Activated naive CD4-positive, alpha-beta T cell treated with anti-CD3 and anti-CD28 coated beads, Interleukin-2, amount 10 ng/mL, durations not matched to agents 7 days and 5 days (primary cell): Measurements from ENCODE around the gene MYO5B.
"Not testable (repeated sequence)": the region's sequence is repeated elsewhere in the genome, so short reads cannot be mapped to it uniquely, and the experiment has no call there.

Experiments
- CTCF ChIA-PET: fragments of 350-600 bp; sonication (Branson Sonifier 250); formaldehyde crosslinking; loops from one replicate; lab custom pipeline; 2021; ENCODE audit warnings: antibody characterized with exemption; lab: Charles Lee
- DNase-seq: peaks from one replicate; pipeline ENCODE4 v3.0.0-alpha.2; 2020
- H3K27ac Mint-ChIP-seq: one replicate; pipeline ENCODE4 v1.8.0; 2021; ENCODE audit warnings: mild to moderate bottlenecking, moderate library complexity, mixed read lengths
- H3K27me3 Mint-ChIP-seq: one replicate; pipeline ENCODE4 v1.8.0; 2021; ENCODE audit warnings: mild to moderate bottlenecking, mixed read lengths
- H3K36me3 Mint-ChIP-seq: one replicate; pipeline ENCODE4 v1.8.0; 2021; ENCODE audit warnings: mixed read lengths
- H3K4me1 Mint-ChIP-seq: one replicate; pipeline ENCODE4 v1.8.0; 2021; ENCODE audit warnings: mixed read lengths
- H3K4me3 Mint-ChIP-seq: one replicate; pipeline ENCODE4 v1.8.0; 2021; ENCODE audit warnings: mild to moderate bottlenecking, moderate library complexity, mixed read lengths
- H3K9me3 Mint-ChIP-seq: one replicate; pipeline ENCODE4 v1.8.0; 2021; ENCODE audit warnings: mixed read lengths

MYO5B gene

DNA sequence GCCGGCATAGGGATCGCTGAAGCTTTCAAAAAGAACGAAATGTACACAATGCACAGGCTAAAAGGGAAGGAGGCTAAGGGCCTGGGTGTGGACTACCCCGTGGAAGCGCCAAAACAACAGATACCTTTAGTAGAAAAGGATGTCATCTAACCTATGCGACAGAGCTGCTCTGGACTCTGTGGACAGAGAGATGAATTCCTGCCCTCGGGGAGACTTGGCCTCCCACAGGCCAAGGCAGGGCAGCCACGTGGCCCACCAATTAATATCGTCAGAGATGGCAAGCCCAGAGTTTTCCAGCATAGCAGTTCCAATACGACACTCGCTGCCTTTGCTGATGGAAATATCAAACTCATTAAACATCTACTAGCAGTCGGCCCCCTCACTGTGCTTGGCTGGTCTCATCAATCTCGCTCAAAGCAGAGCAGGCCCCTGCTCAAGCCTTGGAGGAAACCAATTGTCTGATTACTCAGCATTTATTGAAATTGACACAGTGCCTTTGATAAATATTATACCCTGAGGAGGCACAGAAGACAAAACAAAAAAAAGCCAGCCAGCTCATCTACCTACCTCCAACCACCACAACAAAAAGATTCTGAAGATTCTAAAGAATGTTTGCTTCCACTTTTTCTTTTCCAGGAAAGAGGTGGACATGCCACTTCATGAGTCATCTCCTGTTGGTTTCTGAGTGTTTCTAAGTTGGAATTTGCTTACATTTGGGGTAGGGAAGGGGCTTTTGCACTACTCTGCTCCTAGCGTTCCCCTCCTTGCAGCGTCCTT, 302.6 kb downstream of the MYO5B start:
- Mint-ChIP-seq H3K4me1 (peaks cover 8% of the 10 kb centered on the region), H3K4me3 (no peak overlapping the region), H3K9me3 (no peaks in the 10 kb centered on the region), H3K27me3 (peaks cover 26% of the 10 kb centered on the region), H3K27ac (no peak overlapping the region), H3K36me3 (no peaks in the 10 kb centered on the region)
- CTCF ChIA-PET, result no interaction called here
- no peak for DNase-seq

DNA sequence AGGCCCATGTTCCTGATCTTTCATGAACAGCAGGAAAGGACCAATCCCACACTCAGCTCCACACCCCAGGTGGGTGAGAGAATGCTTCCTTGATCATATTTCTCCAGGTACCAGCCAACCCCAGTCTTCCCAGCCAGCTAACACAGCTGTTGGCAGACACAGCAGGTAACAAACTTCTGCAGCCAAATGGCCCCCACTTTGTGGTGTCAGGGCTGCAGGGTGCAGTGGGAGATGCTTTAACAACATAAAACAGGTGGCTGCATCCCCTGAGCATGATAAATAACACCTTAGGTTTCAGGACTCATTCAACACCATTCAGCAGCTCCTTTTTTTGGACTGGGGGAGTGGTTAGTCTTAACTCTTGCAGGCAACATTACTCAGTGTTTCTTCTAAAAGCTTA, 304.9 kb downstream of the MYO5B start:
- CTCF ChIA-PET, result interaction anchor here (1.3 kb wide), 1 partner anchor 8 kb away, joined by 3 read pairs; no protein-coding TSS in a partner anchor
- DNase-seq, result no peak
- no peak overlapping the region for H3K4me3 Mint-ChIP-seq
- no peaks in the 10 kb centered on the region for H3K36me3 Mint-ChIP-seq
- no peaks in the 10 kb centered on the region for H3K9me3 Mint-ChIP-seq
- H3K27ac Mint-ChIP-seq, result no peak overlapping the region
- peaks cover 21% of the 10 kb centered on the region for H3K27me3 Mint-ChIP-seq
- H3K4me1 Mint-ChIP-seq, result peaks cover 8% of the 10 kb centered on the region

DNA sequence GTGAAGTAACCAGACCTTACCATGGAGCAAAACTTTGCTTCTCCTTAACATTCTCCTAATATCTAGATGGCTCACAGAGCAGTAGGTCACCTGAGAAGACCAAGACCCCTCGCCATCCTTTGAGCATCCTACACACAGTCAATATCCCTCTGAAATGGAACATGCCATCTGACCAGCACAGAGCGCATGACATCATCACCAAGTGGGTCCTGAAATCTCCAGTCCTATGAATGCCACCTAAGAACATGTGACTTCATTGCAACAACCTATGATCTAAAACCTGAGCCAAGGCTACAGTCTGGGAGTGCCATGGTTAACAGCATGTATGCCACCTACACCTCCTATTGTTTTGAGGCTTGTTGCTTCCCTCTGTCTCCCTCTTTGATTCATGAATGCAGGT, 305.4 kb downstream of the MYO5B start:
- H3K4me3 Mint-ChIP-seq, DNase-seq, H3K4me1 Mint-ChIP-seq, H3K36me3 Mint-ChIP-seq, H3K27ac Mint-ChIP-seq, H3K9me3 Mint-ChIP-seq: not testable (repeated sequence)
- H3K27me3 Mint-ChIP-seq, result peaks cover 21% of the 10 kb centered on the region
- CTCF ChIA-PET, result interaction anchor here (1.3 kb wide), 1 partner anchor 9 kb away, joined by 3 read pairs; no protein-coding TSS in a partner anchor

DNA sequence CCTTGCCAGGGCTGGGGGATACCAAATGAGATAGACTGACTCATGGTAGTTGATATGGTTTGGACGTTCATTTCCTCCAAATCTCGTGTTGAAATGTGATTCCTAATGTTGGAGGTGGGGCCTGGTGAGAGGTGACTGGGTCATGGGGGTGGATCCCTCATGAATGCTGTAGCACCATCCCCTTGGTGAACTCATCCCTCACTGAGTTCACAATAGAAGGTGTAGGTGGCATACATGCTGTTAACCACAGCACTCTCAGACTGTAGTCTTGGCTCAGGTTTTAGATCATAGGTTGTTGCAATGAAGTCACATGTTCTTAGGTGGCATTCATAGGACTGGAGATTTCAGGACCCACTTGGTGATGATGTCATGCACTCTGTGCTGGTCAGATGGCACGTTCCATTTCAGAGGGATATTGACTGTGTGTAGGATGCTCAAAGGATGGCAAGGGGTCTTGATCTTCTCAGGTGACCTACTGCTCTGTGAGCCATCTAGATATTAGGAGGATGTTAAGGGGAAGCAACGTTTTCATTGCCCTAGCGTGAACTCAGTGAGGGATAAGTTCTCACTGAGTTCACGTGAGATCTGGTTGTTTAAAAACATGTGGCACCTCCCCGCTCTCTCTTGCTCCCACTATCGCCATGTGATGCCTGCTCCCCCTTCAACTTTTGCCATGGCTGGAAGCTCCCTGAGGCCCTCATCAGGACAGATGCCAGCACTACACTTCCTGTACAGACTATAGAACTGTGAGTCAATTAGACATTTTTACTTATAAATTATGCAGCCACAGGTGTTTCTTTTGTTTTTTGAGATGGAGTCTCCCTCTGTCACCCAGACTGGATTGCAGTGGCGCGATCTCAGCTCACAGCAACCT, 307.8 kb downstream of the MYO5B start:
- DNase-seq, result no peak
- CTCF ChIA-PET, result interaction anchor here (0.6 kb wide), 1 partner anchor 138 kb away, joined by 3 read pairs; no protein-coding TSS in a partner anchor
- Mint-ChIP-seq H3K27ac (no peak overlapping the region), H3K4me3 (no peak overlapping the region), H3K9me3 (no peaks in the 10 kb centered on the region), H3K27me3 (peaks cover 21% of the 10 kb centered on the region), H3K36me3 (no peaks in the 10 kb centered on the region), H3K4me1 (peaks cover under 1% of the 10 kb centered on the region)

DNA sequence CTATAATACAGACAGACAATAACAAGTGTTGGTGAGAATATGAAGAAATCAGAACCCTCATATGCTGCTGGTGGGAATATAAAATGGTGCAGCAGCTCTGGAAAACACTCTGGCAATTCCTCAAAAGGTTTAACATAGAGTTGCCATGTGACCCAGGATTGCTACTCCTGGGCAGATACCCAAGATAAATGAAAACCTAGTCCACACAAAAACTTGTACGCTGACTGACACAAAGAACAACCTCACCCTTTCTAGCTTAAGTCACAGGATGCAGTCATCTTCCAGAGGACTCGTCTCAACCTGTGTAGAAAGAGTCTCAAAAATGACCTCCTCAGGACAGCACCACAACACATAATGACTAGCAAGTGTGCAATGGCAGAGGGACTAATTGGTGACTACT, 310.0 kb downstream of the MYO5B start:
- Mint-ChIP-seq H3K4me3 (no peak overlapping the region), H3K4me1 (no peaks in the 10 kb centered on the region), H3K27ac (no peak overlapping the region), H3K36me3 (no peaks in the 10 kb centered on the region), H3K9me3 (no peaks in the 10 kb centered on the region), H3K27me3 (peaks cover 14% of the 10 kb centered on the region)
- CTCF ChIA-PET, result no interaction called here
- no peak for DNase-seq

DNA sequence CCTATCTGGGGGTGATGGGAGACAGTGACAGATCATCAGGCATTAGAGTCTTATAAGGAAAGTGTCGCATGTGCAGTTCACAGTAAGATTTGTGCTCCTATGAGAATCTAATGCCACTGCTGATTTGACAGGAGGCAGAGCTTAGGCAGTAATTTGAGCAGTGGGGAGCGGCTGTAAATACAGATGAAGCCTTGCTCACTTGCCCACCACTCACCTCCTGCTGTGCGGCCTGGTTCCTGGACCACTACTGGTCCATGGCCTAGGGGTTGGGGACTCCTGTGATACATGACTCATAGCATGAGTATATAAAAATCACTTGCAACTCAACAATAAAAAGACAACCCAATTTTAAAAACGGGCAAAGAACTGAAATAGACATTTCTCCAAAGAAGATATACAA, 310.5 kb downstream of the MYO5B start:
- Mint-ChIP-seq H3K27me3 (peaks cover 16% of the 10 kb centered on the region), H3K27ac (no peak overlapping the region), H3K9me3 (no peaks in the 10 kb centered on the region), H3K4me3 (no peak overlapping the region), H3K36me3 (no peaks in the 10 kb centered on the region), H3K4me1 (no peaks in the 10 kb centered on the region)
- CTCF ChIA-PET, result no interaction called here
- no peak for DNase-seq

DNA sequence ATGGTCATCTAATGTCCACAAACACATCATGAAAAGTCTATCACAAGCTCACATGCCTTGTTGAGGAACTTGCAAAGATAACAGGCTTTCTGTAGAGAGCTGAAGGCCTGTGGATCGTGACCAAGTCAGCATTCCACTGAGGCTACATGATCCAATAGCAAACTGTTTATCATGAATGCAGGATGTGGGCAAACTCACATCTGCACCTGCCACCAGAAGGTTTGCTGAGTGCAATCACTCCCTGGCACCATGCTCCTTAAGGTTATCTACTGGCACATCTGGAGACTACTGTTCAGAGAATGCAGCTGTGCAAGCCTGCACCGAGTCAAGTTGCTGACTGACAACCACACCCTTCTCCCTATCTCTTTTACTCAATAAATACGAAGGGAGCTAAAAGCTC, 314.3 kb downstream of the MYO5B start:
- Mint-ChIP-seq H3K36me3 (no peaks in the 10 kb centered on the region), H3K4me3 (no peak overlapping the region), H3K9me3 (no peaks in the 10 kb centered on the region), H3K27me3 (peaks cover 25% of the 10 kb centered on the region), H3K27ac (no peak overlapping the region), H3K4me1 (no peaks in the 10 kb centered on the region)
- no peak for DNase-seq
- CTCF ChIA-PET, result interaction anchor here (1.5 kb wide), 1 partner anchor 14 kb away, joined by 5 read pairs; no protein-coding TSS in a partner anchor

DNA sequence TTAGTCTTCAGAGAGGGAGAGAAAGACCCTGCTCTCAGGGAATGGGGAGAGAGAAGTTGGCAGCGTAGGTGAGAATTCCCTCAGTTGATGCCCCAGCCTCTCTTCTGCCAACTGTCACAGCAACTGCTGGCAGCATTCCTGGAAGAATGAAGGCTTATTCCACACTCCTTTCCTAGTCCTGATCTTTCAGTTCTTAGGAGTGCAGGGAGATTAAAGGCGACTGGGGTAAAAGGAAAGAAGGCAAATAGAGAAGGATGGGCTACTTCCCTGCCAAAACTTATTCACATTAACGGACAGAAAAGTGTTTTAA, 315.7 kb downstream of the MYO5B start:
- H3K9me3 Mint-ChIP-seq, result no peaks in the 10 kb centered on the region
- peaks cover 27% of the 10 kb centered on the region for H3K27me3 Mint-ChIP-seq
- H3K4me3 Mint-ChIP-seq, result no peak overlapping the region
- CTCF ChIA-PET, result no interaction called here
- H3K4me1 Mint-ChIP-seq, result no peaks in the 10 kb centered on the region
- DNase-seq, result no peak
- no peaks in the 10 kb centered on the region for H3K36me3 Mint-ChIP-seq
- no peak overlapping the region for H3K27ac Mint-ChIP-seq

DNA sequence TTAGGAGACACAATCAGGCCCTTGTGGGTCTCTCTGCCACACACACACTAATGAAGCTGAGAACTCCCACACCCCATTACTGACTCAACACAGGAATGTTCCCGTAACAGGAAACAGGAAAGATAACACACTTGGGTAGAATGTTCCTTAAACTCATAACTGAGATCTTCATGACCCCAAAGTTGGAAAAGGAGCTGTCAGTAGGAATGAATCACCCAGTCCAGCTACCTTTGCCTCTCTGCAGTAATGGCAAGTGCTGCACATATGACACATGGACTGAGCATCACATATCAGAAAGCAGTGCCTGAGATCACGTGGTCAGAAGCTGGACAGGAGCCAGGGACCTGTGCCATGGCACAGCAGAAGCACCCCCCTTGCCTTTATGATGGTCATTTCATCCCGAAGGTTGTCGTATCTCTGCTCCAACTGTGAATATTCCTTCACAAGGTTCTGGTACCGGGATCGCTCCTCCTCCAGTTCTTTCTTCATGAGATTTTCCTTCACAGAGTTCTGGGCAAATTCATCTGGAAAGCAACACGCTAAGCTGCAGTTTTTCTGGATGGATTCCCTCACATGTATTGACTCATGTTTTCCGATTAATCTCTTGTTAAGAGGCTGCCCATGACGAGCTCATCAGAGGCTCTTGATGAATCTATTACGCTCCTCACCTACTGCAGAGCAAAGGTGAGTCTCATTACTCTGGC, 316.2 kb downstream of the MYO5B start:
- CTCF ChIA-PET, result interaction anchor here (0.6 kb wide), 1 partner anchor 17 kb away, joined by 3 read pairs; no protein-coding TSS in a partner anchor
- Mint-ChIP-seq H3K9me3 (no peaks in the 10 kb centered on the region), H3K27me3 (peaks cover 27% of the 10 kb centered on the region), H3K4me1 (no peaks in the 10 kb centered on the region), H3K27ac (no peak overlapping the region), H3K4me3 (no peak overlapping the region), H3K36me3 (no peaks in the 10 kb centered on the region)
- DNase-seq, result no peak

DNA sequence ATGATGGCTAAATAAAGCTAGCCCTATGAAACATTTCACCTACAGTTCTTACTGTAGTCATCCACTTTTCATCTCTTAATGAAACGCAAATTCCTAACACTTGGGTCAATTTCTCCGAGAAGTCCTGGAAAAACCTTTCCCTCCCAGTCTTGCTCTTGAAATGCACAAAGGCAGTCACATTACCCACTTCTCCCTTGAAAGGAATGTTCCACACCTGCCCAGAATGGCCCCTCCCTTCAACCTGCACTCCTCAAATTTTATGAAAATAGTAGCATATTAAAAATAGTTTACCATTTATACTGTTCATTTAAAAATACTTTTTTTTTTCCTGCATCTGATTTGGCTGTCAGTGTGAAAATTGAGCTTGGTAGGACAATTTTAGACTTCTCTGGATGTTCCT, 316.9 kb downstream of the MYO5B start:
- Mint-ChIP-seq H3K27ac (no peak overlapping the region), H3K4me1 (no peaks in the 10 kb centered on the region), H3K4me3 (no peak overlapping the region), H3K9me3 (no peaks in the 10 kb centered on the region), H3K36me3 (no peaks in the 10 kb centered on the region), H3K27me3 (peaks cover 27% of the 10 kb centered on the region)
- DNase-seq, result no peak
- CTCF ChIA-PET, result interaction anchor here (0.6 to 0.9 kb wide), 2 partner anchors 16 kb away, joined by 3 read pairs; no protein-coding TSS in a partner anchor

DNA sequence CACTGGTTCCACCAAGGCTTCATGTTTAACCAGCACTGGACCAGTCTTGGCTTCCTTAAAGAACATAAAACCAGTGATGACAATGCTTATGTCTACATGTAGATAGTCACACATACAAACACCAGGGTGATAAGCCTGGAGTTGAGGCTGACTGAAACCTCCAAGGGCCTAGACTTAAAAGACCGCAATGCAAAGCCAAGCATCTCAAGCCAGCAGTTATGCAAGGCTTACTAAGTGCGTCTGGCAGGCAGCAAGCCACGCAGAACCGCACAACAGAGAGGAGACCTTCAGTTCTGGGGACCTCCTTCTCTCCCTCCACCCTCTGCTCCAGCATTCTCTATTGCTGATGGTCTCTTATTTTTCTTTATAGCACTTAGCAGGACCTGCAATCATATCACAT, 318.4 kb downstream of the MYO5B start:
- Mint-ChIP-seq H3K4me1 (no peaks in the 10 kb centered on the region), H3K9me3 (no peaks in the 10 kb centered on the region), H3K27me3 (peaks cover 34% of the 10 kb centered on the region), H3K36me3 (no peaks in the 10 kb centered on the region), H3K27ac (no peak overlapping the region), H3K4me3 (no peak overlapping the region)
- CTCF ChIA-PET, result no interaction called here
- DNase-seq, result no peak

DNA sequence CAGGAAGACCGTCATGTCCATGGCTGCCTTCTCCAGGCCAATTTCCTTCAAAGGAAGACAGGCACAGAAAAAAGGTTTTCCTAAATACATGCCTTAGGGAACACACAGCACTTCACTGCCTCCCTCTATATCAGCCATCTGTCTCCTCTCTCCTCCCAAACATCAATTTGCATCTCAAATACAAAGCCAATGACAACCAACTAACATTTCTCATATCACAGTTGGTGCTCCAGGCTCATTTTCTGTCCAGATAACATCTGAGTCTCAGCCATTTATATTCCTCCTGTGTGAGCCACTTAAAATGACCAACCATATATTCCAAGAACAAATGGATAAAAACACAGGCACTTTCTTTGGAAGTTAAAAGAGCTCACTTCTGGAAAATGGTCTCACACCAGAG, 319.2 kb downstream of the MYO5B start:
- CTCF ChIA-PET, result no interaction called here
- H3K27ac Mint-ChIP-seq, result no peak overlapping the region
- peaks cover 32% of the 10 kb centered on the region for H3K27me3 Mint-ChIP-seq

DNA sequence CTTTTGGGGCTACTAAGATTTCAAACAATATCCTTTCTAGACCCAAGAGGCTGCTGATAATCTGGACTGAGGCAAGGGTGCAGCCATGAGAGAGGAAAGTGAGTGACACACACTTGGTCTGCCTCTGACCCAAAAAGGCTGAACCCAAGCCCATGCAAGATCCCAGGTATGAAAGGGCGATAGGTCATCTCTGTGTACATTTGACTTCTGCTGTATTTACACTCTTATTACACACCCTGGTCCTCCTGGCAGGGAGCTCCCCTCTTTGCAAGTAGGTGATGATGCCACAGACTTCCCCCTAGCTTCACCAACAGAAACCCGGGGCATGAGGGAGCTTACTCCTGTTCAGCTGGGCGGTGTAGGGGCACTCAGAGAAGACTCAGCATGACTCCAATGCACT, 319.8 kb downstream of the MYO5B start:
- CTCF ChIA-PET, result no interaction called here
- H3K4me1 Mint-ChIP-seq, result no peaks in the 10 kb centered on the region
- H3K27me3 Mint-ChIP-seq, result peaks cover 30% of the 10 kb centered on the region
- no peaks in the 10 kb centered on the region for H3K36me3 Mint-ChIP-seq
- H3K4me3 Mint-ChIP-seq, result no peak overlapping the region
- no peak for DNase-seq
- no peaks in the 10 kb centered on the region for H3K9me3 Mint-ChIP-seq
- no peak overlapping the region for H3K27ac Mint-ChIP-seq

More for the DNA sequence above, 319.2 kb downstream of the MYO5B start:
- no peak for DNase-seq
- H3K36me3 Mint-ChIP-seq, result no peaks in the 10 kb centered on the region
- no peaks in the 10 kb centered on the region for H3K4me1 Mint-ChIP-seq
- no peaks in the 10 kb centered on the region for H3K9me3 Mint-ChIP-seq
- no peak overlapping the region for H3K4me3 Mint-ChIP-seq

DNA sequence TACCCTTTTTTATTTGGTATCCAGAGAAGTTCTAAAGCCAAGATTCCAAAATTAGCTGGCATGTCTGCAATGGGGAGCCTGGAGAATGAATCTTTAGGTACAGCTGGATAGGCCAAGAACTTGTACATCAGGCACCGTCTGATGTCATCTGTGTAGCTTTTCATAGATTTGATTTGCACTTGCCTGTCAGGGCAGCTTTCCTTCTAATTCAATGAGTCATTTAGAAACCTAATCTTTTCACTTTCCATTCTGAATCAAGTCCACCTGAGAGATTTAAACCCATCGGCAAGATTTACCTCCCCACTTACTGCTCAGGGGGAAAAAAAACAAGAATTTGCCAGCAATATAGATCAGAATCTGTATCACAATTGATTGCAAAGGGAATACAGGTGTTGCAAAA, 320.7 kb downstream of the MYO5B start:
- no peak overlapping the region for H3K27ac Mint-ChIP-seq
- CTCF ChIA-PET, result interaction anchor here (1.5 kb wide), 1 partner anchor 12 kb away, joined by 4 read pairs; no protein-coding TSS in a partner anchor
- H3K27me3 Mint-ChIP-seq, result peaks cover 24% of the 10 kb centered on the region
- no peak overlapping the region for H3K4me3 Mint-ChIP-seq
- no peak for DNase-seq
- H3K4me1 Mint-ChIP-seq, result no peaks in the 10 kb centered on the region
- H3K9me3 Mint-ChIP-seq, result no peaks in the 10 kb centered on the region
- H3K36me3 Mint-ChIP-seq, result no peaks in the 10 kb centered on the region
